HG03342 (cell line): ENCODE data around the gene PPIH.
"Not testable (repeated sequence)": the region's sequence is repeated elsewhere in the genome, so short reads cannot be mapped to it uniquely, and the experiment has no call there.

Experiments
- ATAC-seq: cut with Tn5 transposase; IDR thresholded peaks from one replicate; pipeline ENCODE4 v1.9.1; 2021; ENCODE audit warnings: mild to moderate bottlenecking, moderate library complexity; ENCODE audit not compliant: unreplicated experiment

The PPIH gene

GRCh38 chr1:42657981-42658876, at the start of gene PPIH:
Gene PPIH (plus strand): TSS chr1:42658423. CDS start chr1:42658447, 24 bp downstream.
- ATAC-seq = peak; percentile 96

GRCh38 chr1:42613803-42614131, 44.5 kb upstream of the PPIH start:
- no peak for ATAC-seq

- no peak for ATAC-seq
These were observed 39.4 kb upstream of the PPIH start for GRCh38 chr1:42618866-42619265.

- ATAC-seq = no peak
These were observed 37.9 kb upstream of the PPIH start for GRCh38 chr1:42620307-42620706.

- ATAC-seq = not testable (repeated sequence)
These were observed 37.0 kb upstream of the PPIH start for GRCh38 chr1:42621180-42621579.

GRCh38 chr1:42627205-42627604, 31.0 kb upstream of the PPIH start:
- ATAC-seq = not testable (repeated sequence)

GRCh38 chr1:42639116-42639515, 19.1 kb upstream of the PPIH start:
- no peak for ATAC-seq

GRCh38 chr1:42646056-42646455, 12.2 kb upstream of the PPIH start:
- ATAC-seq = no peak

GRCh38 chr1:42657201-42657600, 1.0 kb upstream of the PPIH start:
- no peak for ATAC-seq

- no peak for ATAC-seq
These were observed 684 bp downstream of the PPIH start for GRCh38 chr1:42658877-42659337.

- ATAC-seq = no peak
These were observed 2.8 kb downstream of the PPIH start for GRCh38 chr1:42660907-42661500.

- no peak for ATAC-seq
These were observed 11.7 kb downstream of the PPIH start for GRCh38 chr1:42669936-42670335.

- ATAC-seq = no peak
These were observed 12.2 kb downstream of the PPIH start for GRCh38 chr1:42670425-42670824.

GRCh38 chr1:42674214-42674613, 16.0 kb downstream of the PPIH start:
- ATAC-seq = no peak

GRCh38 chr1:42674682-42675081, 16.5 kb downstream of the PPIH start:
- ATAC-seq = no peak

GRCh38 chr1:42675467-42675866, 17.2 kb downstream of the PPIH start:
- ATAC-seq = no peak

- ATAC-seq = no peak
These were observed 18.4 kb downstream of the PPIH start for GRCh38 chr1:42676534-42677087.

GRCh38 chr1:42679364-42679983, 21.3 kb downstream of the PPIH start:
- no peak for ATAC-seq

GRCh38 chr1:42680055-42680454, 21.8 kb downstream of the PPIH start:
- no peak for ATAC-seq

GRCh38 chr1:42680921-42681683, 22.9 kb downstream of the PPIH start:
- no peak for ATAC-seq
